ENCODE measurements around the gene SLC6A12.

DNA sequence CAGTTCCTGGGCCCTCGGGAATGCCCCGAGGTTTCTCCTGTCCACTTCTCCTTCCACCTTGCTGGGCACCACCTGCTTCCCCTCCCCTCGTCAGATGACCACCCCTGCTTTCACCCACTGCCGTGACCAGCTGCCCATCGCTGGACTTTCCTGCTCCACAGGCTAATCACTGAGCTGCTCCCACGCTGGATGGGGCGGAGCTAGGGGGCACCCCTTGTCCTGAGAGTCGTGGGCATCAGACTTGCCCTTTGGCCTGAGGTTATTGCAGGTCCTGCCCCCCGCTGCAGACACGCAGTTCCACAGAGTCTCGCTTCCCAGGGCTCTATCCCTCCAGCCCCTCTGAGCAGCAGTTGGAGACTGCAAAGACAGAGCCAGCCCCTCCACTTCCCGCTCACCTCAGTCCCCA, 427 bp downstream of the SLC6A12 start:
- TF ChIP-seq CTCF (IDR thresholded peaks at IDR 0.05) (no peak), POLR2AphosphoS5 (IDR thresholded peaks at IDR 0.05) (no peak), POLR2A (IDR thresholded peaks at IDR 0.05) (no peak)
